NT2/D1 (cell line): Measurements from ENCODE around the gene SCARF2.

Source experiments
- SUZ12 ChIP-seq: IDR thresholded peaks from 2 replicates; pipeline ENCODE4 v1.6.1; 2011; ENCODE audit not compliant: insufficient read length, insufficient read depth; ENCODE audit errors: extremely low read depth
- YY1 ChIP-seq: IDR thresholded peaks from 2 replicates; pipeline ENCODE4 v1.6.1; 2011; ENCODE audit not compliant: insufficient read length, insufficient read depth
- ZNF274 ChIP-seq: IDR thresholded peaks from 2 replicates; pipeline ENCODE4 v1.6.1; 2011; ENCODE audit warnings: mild to moderate bottlenecking, low read depth, low read length

- TF ChIP-seq YY1 (no peak), ZNF274 (no peak), SUZ12 (no peak)
These were observed 1.3 kb downstream of the SCARF2 start for GRCh38 chr22:20436307-20436767.
